Nephron (organoid): ENCODE data around the gene F7.

Experiments
- H3K27ac Mint-ChIP-seq, 3 experiments: 2 replicates each; pipeline ENCODE4 v1.8.0; 2020; ENCODE audit warnings: mixed read lengths in 3 of 3, mild to moderate bottlenecking in 2 of 3, moderate library complexity in 1 of 3
- H3K27me3 Mint-ChIP-seq: 2 replicates; pipeline ENCODE4 v1.8.0; 2021; ENCODE audit warnings: low read depth, mild to moderate bottlenecking, moderate library complexity, mixed read lengths
- H3K36me3 Mint-ChIP-seq: 2 replicates; pipeline ENCODE4 v1.8.0; 2020; ENCODE audit warnings: low read depth, mixed read lengths
- H3K4me1 Mint-ChIP-seq: 2 replicates; pipeline ENCODE4 v1.8.0; 2020; ENCODE audit warnings: mixed read lengths
- H3K4me3 Mint-ChIP-seq, 3 experiments: 2 replicates each; pipeline ENCODE4 v1.8.0; 2020; ENCODE audit warnings: mild to moderate bottlenecking in 3 of 3, mixed read lengths in 3 of 3, moderate library complexity in 2 of 3
- H3K9me3 Mint-ChIP-seq: 2 replicates; pipeline ENCODE4 v1.8.0; 2020; ENCODE audit warnings: mixed read lengths
- CTCF ChIP-seq, 3 experiments: fragments of 200-600 bp; sonication (generic); IDR thresholded peaks; one replicate each; pipeline ENCODE4 v1.5.0; 2021; ENCODE audit warnings: antibody characterized with exemption in 3 of 3; ENCODE audit not compliant: unreplicated experiment in 3 of 3

The F7 gene

DNA sequence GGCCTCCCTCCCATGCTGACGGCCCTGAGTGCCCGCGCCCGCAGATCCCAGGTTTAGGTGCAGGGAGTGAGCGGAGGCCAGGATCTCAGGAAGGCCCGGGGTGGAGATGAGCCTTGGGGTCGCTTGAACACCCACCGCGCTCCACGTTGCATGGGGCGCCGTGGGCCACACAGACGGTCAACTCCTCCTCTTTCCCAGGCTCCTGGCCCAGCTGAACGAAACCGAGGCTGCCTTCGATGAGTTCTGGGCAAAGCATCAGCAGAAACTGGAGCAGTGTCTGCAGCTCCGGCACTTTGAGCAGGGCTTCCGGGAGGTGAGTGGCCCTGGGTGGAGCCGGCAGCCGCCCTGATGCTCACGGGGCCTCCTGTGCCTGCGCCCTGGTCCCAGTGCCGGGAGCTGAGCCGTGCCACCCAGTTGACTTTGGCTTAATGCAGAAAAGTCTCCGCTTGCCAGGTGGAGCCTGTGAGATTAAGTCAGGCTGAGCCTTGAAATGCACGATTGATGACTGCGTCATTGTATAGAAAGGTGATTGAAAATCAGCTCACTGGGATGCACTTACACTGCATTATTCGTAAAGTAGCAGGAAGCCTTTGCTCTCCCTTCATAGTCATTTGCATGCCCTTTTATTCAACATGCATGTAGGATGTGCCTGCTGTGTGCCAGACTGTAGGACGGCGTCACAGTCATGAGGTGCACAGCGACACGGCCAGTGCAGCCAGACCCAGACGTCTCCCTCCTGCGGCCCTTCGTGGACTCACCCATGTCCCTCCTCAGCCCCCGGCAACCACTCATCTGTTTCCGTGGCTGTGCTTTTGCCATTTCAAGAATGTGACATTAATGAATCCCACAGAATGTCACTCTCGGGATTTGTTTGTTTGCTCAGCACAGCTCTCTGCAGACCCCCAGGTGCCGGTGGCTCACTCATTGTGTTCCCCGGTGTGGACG, 35.5 kb upstream of the F7 start:
- Mint-ChIP-seq H3K4me1 (no peaks in the 10 kb centered on the region), H3K36me3 (peaks cover 42% of the 10 kb centered on the region), H3K4me3 (no peak overlapping the region), H3K27me3 (no peaks in the 10 kb centered on the region), H3K9me3 (peaks cover 2% of the 10 kb centered on the region), H3K27ac (no peak overlapping the region)
- TF ChIP-seq CTCF (IDR thresholded peaks at IDR 0.05; ENCODE audit: unreplicated experiment in 3 of 3) = no peak

- Mint-ChIP-seq H3K4me3 (no peak overlapping the region), H3K27me3 (no peaks in the 10 kb centered on the region), H3K36me3 (peaks cover 49% of the 10 kb centered on the region), H3K9me3 (peaks cover 2% of the 10 kb centered on the region), H3K27ac (no peak overlapping the region), H3K4me1 (no peaks in the 10 kb centered on the region)
- no peak for TF ChIP-seq CTCF (IDR thresholded peaks at IDR 0.05; ENCODE audit: unreplicated experiment in 3 of 3)
These were observed 34.7 kb upstream of the F7 start for GRCh38 chr13:113070855-113071254.

GRCh38 chr13:113072376-113072775, 33.2 kb upstream of the F7 start:
- Mint-ChIP-seq H3K27ac (no peak overlapping the region), H3K36me3 (peaks cover 48% of the 10 kb centered on the region), H3K9me3 (peaks cover 2% of the 10 kb centered on the region), H3K4me3 (no peak overlapping the region), H3K4me1 (no peaks in the 10 kb centered on the region), H3K27me3 (no peaks in the 10 kb centered on the region)
- TF ChIP-seq CTCF (IDR thresholded peaks at IDR 0.05; ENCODE audit: unreplicated experiment in 3 of 3) = no peak

- Mint-ChIP-seq H3K27ac (no peak overlapping the region), H3K4me3 (no peak overlapping the region), H3K4me1 (peaks cover 5% of the 10 kb centered on the region), H3K9me3 (peaks cover 2% of the 10 kb centered on the region), H3K27me3 (no peaks in the 10 kb centered on the region), H3K36me3 (peaks cover 55% of the 10 kb centered on the region)
- no peak for TF ChIP-seq CTCF (IDR thresholded peaks at IDR 0.05; ENCODE audit: unreplicated experiment in 3 of 3)
These were observed 31.6 kb upstream of the F7 start for GRCh38 chr13:113073942-113074341.

- Mint-ChIP-seq H3K27me3 (no peaks in the 10 kb centered on the region), H3K9me3 (peaks cover 2% of the 10 kb centered on the region), H3K4me3 (no peak overlapping the region), H3K36me3 (peaks cover 57% of the 10 kb centered on the region), H3K4me1 (peaks cover 10% of the 10 kb centered on the region), H3K27ac (no peak overlapping the region)
- TF ChIP-seq CTCF (IDR thresholded peaks at IDR 0.05; ENCODE audit: unreplicated experiment in 3 of 3) = no peak
These were observed 31.2 kb upstream of the F7 start for GRCh38 chr13:113074401-113074800.

GRCh38 chr13:113074876-113075275, 30.7 kb upstream of the F7 start:
- TF ChIP-seq CTCF (IDR thresholded peaks at IDR 0.05; ENCODE audit: unreplicated experiment in 3 of 3) = no peak
- H3K4me1 Mint-ChIP-seq = peaks cover 13% of the 10 kb centered on the region
- no peak overlapping the region for H3K4me3 Mint-ChIP-seq
- H3K27ac Mint-ChIP-seq = no peak overlapping the region
- no peaks in the 10 kb centered on the region for H3K27me3 Mint-ChIP-seq
- peaks cover 60% of the 10 kb centered on the region for H3K36me3 Mint-ChIP-seq
- H3K9me3 Mint-ChIP-seq = peaks cover 2% of the 10 kb centered on the region
